NCI-H2107 treated with DMSO at 0.1 percent for 48 hours (cell line): ENCODE data around the gene DRC3.

ENCODE experiments used
- DNase-seq: peaks from one replicate; lab custom pipeline; 2025; ENCODE audit not compliant: unreplicated experiment; lab: John Stamatoyannopoulos, UW

The DRC3 gene

GRCh38 chr17:17965152-17965721, 7.4 kb upstream of the DRC3 start:
- no peak for DNase-seq

GRCh38 chr17:17966399-17966798, 6.3 kb upstream of the DRC3 start:
- no peak for DNase-seq

- no peak for DNase-seq
These were observed 1.8 kb upstream of the DRC3 start for GRCh38 chr17:17970699-17971430.

GRCh38 chr17:17971431-17972125, 1.1 kb upstream of the DRC3 start:
- DNase-seq, result no peak

- no peak for DNase-seq
These were observed 241 bp downstream of the DRC3 start for GRCh38 chr17:17972952-17973254.

GRCh38 chr17:17975436-17975835, 2.8 kb downstream of the DRC3 start:
- no peak for DNase-seq

- no peak for DNase-seq
These were observed 4.4 kb downstream of the DRC3 start for GRCh38 chr17:17976931-17977570.

GRCh38 chr17:17978481-17979424, 6.1 kb downstream of the DRC3 start:
- DNase-seq, result no peak

GRCh38 chr17:17979778-17980177, 7.1 kb downstream of the DRC3 start:
- DNase-seq, result no peak

- no peak for DNase-seq
These were observed 8.7 kb downstream of the DRC3 start for GRCh38 chr17:17981330-17981729.

- DNase-seq, result no peak
These were observed 10.1 kb downstream of the DRC3 start for GRCh38 chr17:17982801-17983200.

- no peak for DNase-seq
These were observed 10.7 kb downstream of the DRC3 start for GRCh38 chr17:17983376-17983775.

GRCh38 chr17:17983776-17984175, 11.1 kb downstream of the DRC3 start:
- DNase-seq, result no peak

- DNase-seq, result no peak
These were observed 12.5 kb downstream of the DRC3 start for GRCh38 chr17:17985153-17985552.

GRCh38 chr17:17985555-17985954, 12.9 kb downstream of the DRC3 start:
- no peak for DNase-seq

- DNase-seq, result no peak
These were observed 14.7 kb downstream of the DRC3 start for GRCh38 chr17:17987187-17987896.

- no peak for DNase-seq
These were observed 15.2 kb downstream of the DRC3 start for GRCh38 chr17:17987901-17988300.

GRCh38 chr17:17988427-17988945, 15.8 kb downstream of the DRC3 start:
- no peak for DNase-seq

GRCh38 chr17:17989081-17989480, 16.4 kb downstream of the DRC3 start:
- no peak for DNase-seq

GRCh38 chr17:17989618-17990017, 17.0 kb downstream of the DRC3 start:
- DNase-seq, result no peak
